ENCODE data around the gene ADGRG2.

DNA sequence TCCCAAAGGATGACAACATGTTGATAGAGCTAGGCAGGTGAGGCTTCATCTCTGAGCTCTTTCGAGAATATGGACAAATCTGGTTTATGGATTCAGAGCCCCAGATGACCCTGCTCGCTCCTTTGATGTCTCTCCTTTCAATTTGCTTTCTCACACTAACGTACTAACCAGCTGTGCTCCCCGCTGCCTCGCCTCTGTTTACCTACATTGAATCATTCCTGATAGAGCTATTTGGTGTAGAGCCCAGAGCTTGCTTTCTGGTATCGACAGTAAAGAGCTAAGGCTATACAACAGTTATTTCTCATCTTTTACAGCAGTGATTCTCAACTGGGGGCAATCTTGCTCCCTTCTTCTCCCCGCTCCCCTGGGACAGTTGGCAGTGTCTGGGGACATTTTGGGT lies 129.4 kb downstream of the ADGRG2 start:
- TF ChIP-seq CTCF (IDR thresholded peaks at IDR 0.05) = no peak
- no peak for TF ChIP-seq POLR2A (IDR thresholded peaks at IDR 0.05)

All from thyroid gland (tissue), 4 donors.